Measurements from ENCODE around the gene FAM200C.

Gene FAM200C

DNA sequence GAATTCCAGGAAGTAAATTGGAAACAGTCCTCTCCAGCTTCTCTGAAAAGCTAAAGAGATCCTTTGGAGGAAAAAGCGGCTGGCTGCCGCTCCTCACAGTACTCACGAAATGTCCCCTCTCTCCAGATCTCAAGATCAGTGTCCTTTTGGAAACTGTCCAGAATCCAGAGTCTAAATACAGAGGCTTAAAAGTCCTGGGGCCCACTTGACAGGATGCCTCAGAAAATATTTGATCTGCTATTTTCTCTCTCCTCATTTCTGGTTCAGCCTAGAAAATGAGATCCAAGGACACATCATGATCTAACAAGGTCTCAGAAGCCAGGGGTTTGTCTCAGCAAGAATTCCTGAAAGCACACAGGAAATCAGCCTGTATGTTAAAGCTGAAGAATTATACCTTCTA, 36.6 kb downstream of the FAM200C start:
- H3K36me3 Mint-ChIP-seq, result no peaks in the 10 kb centered on the region
- H3K9me3 Mint-ChIP-seq, result no peaks in the 10 kb centered on the region
- no peaks in the 10 kb centered on the region for H3K4me1 Mint-ChIP-seq
- H3K27ac Mint-ChIP-seq, result no peak overlapping the region
- H3K4me3 Mint-ChIP-seq, result no peak overlapping the region
- H3K27me3 Mint-ChIP-seq, result peaks cover 32% of the 10 kb centered on the region
- ATAC-seq, result no peak

DNA sequence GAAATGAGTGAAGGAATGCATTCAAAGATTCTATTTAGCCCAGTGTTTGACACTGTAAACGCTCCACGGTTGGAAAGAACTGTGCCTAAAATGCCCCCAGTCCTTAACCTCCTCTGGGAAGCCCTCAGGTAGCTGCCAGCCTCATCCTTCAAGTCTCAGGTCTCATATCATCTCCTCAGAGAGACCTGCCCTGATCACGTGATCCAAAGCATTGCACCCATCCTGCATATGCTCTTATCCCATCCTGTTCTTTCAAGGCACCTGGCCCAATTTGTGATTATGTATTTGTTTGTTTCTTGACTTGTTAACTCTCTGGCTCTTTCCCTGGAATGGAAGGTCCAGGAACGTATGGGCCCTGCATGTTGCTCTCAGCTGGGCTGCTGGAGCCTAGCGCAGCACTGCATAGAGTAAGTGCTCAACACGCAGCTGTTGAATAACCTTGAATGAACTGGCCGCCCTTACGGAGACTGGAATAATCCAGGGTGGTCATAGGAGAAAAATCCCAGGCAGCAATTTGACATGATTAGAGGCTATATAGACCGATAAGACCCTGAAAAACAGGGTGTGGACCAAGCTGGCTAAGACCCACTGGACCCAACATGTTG, 38.1 kb downstream of the FAM200C start:
- H3K27ac Mint-ChIP-seq, result no peak overlapping the region
- H3K4me3 Mint-ChIP-seq, result no peak overlapping the region
- no peak for ATAC-seq
- H3K4me1 Mint-ChIP-seq, result no peaks in the 10 kb centered on the region
- no peaks in the 10 kb centered on the region for H3K9me3 Mint-ChIP-seq
- H3K36me3 Mint-ChIP-seq, result no peaks in the 10 kb centered on the region
- H3K27me3 Mint-ChIP-seq, result peaks cover 26% of the 10 kb centered on the region

DNA sequence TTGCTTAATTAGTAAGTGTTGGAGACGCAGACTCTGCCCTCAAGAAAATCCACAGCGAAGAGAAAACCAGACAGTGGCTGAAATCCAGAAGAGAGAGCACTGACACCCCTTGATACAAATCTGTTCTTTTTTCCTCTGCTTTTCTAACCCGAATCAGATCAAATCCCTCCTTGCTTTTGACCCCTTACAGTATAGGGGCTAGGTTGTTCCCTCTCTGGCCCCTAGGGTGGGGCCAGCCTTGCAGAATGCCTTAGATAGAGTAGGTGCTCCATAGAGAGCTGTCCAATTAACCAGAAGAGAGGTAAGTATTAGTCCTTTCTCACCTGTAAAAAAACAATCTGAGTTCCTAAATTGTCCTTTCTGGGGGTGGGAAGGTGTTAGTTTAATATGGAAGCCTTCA, 39.5 kb downstream of the FAM200C start:
- Mint-ChIP-seq H3K9me3 (no peaks in the 10 kb centered on the region), H3K27ac (no peak overlapping the region)
- no peak for ATAC-seq

DNA sequence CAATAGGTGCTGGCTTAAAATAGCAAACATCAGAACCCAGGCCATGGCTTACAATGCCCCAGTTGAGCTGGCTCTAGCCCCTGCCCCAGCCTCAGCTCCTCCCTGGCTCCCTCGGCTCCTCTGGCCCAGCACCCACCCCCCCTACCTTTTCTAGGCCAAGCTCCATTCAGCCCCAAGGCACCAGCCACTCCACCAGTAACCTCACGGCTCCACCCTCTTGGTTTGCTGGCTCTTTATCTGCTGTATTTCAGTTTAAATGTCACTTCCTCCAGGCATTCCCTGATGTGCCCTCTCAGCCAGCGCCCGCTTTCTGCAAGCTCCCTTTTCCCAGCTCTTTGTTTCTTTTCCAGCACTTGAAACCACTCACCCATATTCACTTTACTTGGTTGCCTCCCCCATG, 40.0 kb downstream of the FAM200C start:
- H3K27ac Mint-ChIP-seq, result no peak overlapping the region
- ATAC-seq, result peak; percentile 9
- no peaks in the 10 kb centered on the region for H3K4me1 Mint-ChIP-seq
- H3K4me3 Mint-ChIP-seq, result no peak overlapping the region
- H3K9me3 Mint-ChIP-seq, result no peaks in the 10 kb centered on the region
- no peaks in the 10 kb centered on the region for H3K36me3 Mint-ChIP-seq
- peaks cover 20% of the 10 kb centered on the region for H3K27me3 Mint-ChIP-seq

More for the DNA sequence above, 39.5 kb downstream of the FAM200C start:
- Mint-ChIP-seq H3K36me3 (no peaks in the 10 kb centered on the region), H3K4me1 (no peaks in the 10 kb centered on the region), H3K27me3 (peaks cover 25% of the 10 kb centered on the region), H3K4me3 (no peak overlapping the region)

GRCh38 chr5:160359242-160359641, 40.6 kb downstream of the FAM200C start:
- no peak overlapping the region for H3K4me3 Mint-ChIP-seq
- H3K27me3 Mint-ChIP-seq, result peaks cover 17% of the 10 kb centered on the region
- no peak for ATAC-seq
- no peaks in the 10 kb centered on the region for H3K4me1 Mint-ChIP-seq
- no peaks in the 10 kb centered on the region for H3K36me3 Mint-ChIP-seq
- no peak overlapping the region for H3K27ac Mint-ChIP-seq
- H3K9me3 Mint-ChIP-seq, result no peaks in the 10 kb centered on the region

- Mint-ChIP-seq H3K4me3 (no peak overlapping the region), H3K27ac (no peak overlapping the region), H3K9me3 (no peaks in the 10 kb centered on the region), H3K36me3 (no peaks in the 10 kb centered on the region), H3K4me1 (no peaks in the 10 kb centered on the region), H3K27me3 (peaks cover 17% of the 10 kb centered on the region)
- ATAC-seq, result no peak
Observed at GRCh38 chr5:160357861-160358411, 41.9 kb downstream of the FAM200C start.

DNA sequence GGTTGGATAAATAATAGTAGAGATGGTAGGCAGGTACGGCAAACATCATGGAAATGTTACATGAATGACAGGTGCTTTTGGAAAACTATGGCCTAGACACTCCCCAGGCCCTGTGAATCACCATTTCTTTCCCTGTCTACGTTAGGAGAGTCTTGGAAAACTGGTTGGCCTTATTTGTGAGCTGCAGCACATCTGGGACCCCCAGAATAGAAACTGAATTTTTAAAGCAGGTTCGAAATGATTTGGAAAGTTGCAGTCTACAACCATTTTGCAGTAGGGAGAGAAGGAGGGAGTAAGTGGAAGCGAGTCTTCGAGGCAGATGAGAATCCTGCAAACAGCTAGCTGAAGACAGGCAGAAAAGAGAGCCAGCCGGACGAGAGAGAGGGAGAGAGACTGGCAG, 42.5 kb downstream of the FAM200C start:
- Mint-ChIP-seq H3K4me3 (no peak overlapping the region), H3K27me3 (peaks cover 17% of the 10 kb centered on the region), H3K4me1 (no peaks in the 10 kb centered on the region), H3K27ac (no peak overlapping the region), H3K36me3 (no peaks in the 10 kb centered on the region), H3K9me3 (no peaks in the 10 kb centered on the region)
- ATAC-seq, result no peak

- H3K9me3 Mint-ChIP-seq, result no peaks in the 10 kb centered on the region
- no peak overlapping the region for H3K4me3 Mint-ChIP-seq
- no peak overlapping the region for H3K27ac Mint-ChIP-seq
- H3K4me1 Mint-ChIP-seq, result no peaks in the 10 kb centered on the region
- H3K27me3 Mint-ChIP-seq, result peaks cover 17% of the 10 kb centered on the region
- no peaks in the 10 kb centered on the region for H3K36me3 Mint-ChIP-seq
- ATAC-seq, result no peak
Observed at GRCh38 chr5:160356550-160357347, 43.1 kb downstream of the FAM200C start.

DNA sequence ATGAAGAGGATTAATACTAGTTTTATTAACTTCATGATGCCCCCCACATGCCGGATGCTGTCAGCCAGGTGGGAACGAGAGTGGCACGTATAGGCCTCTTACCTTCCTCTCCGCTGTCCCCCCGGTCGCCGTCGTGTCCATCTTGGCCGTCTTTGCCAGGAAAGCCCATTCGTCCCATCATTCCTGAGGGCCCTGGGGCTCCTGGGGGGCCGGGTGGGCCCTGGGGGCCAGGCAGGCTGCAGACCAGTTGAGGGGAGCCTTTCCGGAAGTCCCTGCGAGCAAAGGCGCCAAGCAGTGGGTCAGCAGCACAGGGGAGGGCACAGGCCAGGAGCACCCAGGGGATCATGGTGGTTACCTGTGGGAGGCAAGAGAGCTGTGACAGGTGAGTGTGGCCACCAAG, 45.2 kb downstream of the FAM200C start:
- Mint-ChIP-seq H3K36me3 (no peaks in the 10 kb centered on the region), H3K9me3 (no peaks in the 10 kb centered on the region), H3K27me3 (peaks cover 8% of the 10 kb centered on the region), H3K4me3 (no peak overlapping the region), H3K4me1 (no peaks in the 10 kb centered on the region), H3K27ac (no peak overlapping the region)
- no peak for ATAC-seq

DNA sequence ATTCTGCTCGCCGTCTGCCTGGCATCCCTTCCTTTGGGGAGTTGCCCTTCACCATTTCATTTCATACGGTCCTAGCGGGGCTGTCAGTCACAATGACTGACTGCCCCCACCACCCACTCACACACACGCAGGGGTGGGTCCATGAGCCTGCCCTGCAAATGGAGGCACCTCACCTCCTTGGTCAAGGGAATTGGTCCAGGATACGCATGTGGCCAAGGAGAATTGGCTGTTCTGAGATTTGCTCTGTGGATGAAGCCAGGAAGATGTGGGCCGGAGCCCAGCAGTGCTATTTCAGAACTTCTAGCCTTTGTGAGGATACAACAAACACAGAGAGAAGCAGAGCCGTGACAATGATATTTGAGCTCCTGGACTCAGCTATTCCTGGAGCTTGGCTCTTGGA, 46.5 kb downstream of the FAM200C start:
- H3K4me3 Mint-ChIP-seq, result no peak overlapping the region
- no peaks in the 10 kb centered on the region for H3K4me1 Mint-ChIP-seq
- H3K9me3 Mint-ChIP-seq, result no peaks in the 10 kb centered on the region
- no peak overlapping the region for H3K27ac Mint-ChIP-seq
- no peak for ATAC-seq
- H3K36me3 Mint-ChIP-seq, result no peaks in the 10 kb centered on the region
- H3K27me3 Mint-ChIP-seq, result peaks cover 8% of the 10 kb centered on the region

DNA sequence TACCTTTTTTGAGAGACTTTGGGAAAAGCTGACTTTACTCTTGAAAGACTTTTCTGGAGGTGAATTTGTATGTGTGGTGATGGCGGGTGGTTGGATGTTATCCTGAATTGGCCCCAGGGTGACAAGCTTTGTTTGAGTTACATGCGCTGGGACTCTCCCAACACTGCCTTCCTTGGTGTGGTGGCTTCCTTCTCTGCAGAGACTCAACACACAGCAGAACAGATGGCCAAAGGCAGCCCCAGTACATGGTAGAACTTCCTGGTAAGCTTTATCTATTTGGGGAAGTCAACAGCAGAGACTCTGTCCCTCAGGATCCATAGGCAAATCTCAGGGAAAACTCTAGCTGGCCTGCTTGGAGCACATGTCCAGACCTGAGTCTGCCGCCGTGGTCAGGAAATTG, 47.5 kb downstream of the FAM200C start:
- H3K36me3 Mint-ChIP-seq, result no peaks in the 10 kb centered on the region
- no peaks in the 10 kb centered on the region for H3K9me3 Mint-ChIP-seq
- H3K27ac Mint-ChIP-seq, result no peak overlapping the region
- no peaks in the 10 kb centered on the region for H3K4me1 Mint-ChIP-seq
- no peak for ATAC-seq
- H3K4me3 Mint-ChIP-seq, result no peak overlapping the region
- peaks cover 2% of the 10 kb centered on the region for H3K27me3 Mint-ChIP-seq

- Mint-ChIP-seq H3K9me3 (no peaks in the 10 kb centered on the region), H3K4me1 (peaks cover 5% of the 10 kb centered on the region), H3K27me3 (no peaks in the 10 kb centered on the region), H3K36me3 (no peaks in the 10 kb centered on the region), H3K4me3 (no peak overlapping the region), H3K27ac (no peak overlapping the region)
- no peak for ATAC-seq
Observed at GRCh38 chr5:160349935-160350303, 49.9 kb downstream of the FAM200C start.

- H3K4me1 Mint-ChIP-seq, result peaks cover 5% of the 10 kb centered on the region
- no peak overlapping the region for H3K27ac Mint-ChIP-seq
- H3K9me3 Mint-ChIP-seq, result no peaks in the 10 kb centered on the region
- no peak for ATAC-seq
- no peak overlapping the region for H3K4me3 Mint-ChIP-seq
- H3K27me3 Mint-ChIP-seq, result no peaks in the 10 kb centered on the region
- H3K36me3 Mint-ChIP-seq, result no peaks in the 10 kb centered on the region
Observed at GRCh38 chr5:160349249-160349934, 50.5 kb downstream of the FAM200C start.

GRCh38 chr5:160348080-160348479, 51.8 kb downstream of the FAM200C start:
- peaks cover 5% of the 10 kb centered on the region for H3K4me1 Mint-ChIP-seq
- no peaks in the 10 kb centered on the region for H3K9me3 Mint-ChIP-seq
- H3K36me3 Mint-ChIP-seq, result no peaks in the 10 kb centered on the region
- no peak overlapping the region for H3K4me3 Mint-ChIP-seq
- no peak for ATAC-seq
- peaks cover 11% of the 10 kb centered on the region for H3K27me3 Mint-ChIP-seq
- no peak overlapping the region for H3K27ac Mint-ChIP-seq

DNA sequence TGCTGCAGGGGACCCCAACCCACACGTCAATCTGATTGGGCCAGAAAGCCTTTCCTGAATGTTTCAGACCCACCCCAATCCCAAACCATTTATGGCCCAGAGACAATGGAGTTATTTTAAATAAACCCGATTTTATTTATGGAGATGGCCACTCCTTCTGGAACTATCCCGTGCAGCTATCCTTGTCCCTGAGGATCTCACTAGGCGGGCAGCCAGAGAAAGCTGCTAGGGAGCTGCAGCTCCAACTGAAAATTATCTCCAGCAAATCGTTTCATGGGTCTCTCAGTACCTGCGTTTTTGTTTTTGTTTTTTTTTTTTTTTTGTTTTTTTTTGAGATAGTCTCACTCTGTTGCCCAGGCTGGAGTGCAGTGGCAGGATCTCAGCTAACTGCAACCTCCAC, 52.4 kb downstream of the FAM200C start:
- Mint-ChIP-seq H3K36me3 (no peaks in the 10 kb centered on the region), H3K4me1 (peaks cover 5% of the 10 kb centered on the region), H3K27ac (no peak overlapping the region), H3K27me3 (peaks cover 11% of the 10 kb centered on the region), H3K9me3 (no peaks in the 10 kb centered on the region), H3K4me3 (no peak overlapping the region)
- no peak for ATAC-seq

All from stimulated activated memory B cell treated with anti-CD40 and anti-IgM and Interleukin-4, amounts not matched to agents 10 μg/mL and 1 μg/mL and 100 μg/mL, for 72 hours (primary cell).